ENCODE results near the gene ZIM2. TPM values are rescaled to one million over a fixed set of nuclear protein-coding genes. Genes with fewer than 3 reads are reported as not detected.
"Not testable (repeated sequence)": the region's sequence is repeated elsewhere in the genome, so short reads cannot be mapped to it uniquely, and the experiment has no call there.

Gene ZIM2
- not detected for total RNA-seq
- long read RNA-seq, result 0 reads

DNA sequence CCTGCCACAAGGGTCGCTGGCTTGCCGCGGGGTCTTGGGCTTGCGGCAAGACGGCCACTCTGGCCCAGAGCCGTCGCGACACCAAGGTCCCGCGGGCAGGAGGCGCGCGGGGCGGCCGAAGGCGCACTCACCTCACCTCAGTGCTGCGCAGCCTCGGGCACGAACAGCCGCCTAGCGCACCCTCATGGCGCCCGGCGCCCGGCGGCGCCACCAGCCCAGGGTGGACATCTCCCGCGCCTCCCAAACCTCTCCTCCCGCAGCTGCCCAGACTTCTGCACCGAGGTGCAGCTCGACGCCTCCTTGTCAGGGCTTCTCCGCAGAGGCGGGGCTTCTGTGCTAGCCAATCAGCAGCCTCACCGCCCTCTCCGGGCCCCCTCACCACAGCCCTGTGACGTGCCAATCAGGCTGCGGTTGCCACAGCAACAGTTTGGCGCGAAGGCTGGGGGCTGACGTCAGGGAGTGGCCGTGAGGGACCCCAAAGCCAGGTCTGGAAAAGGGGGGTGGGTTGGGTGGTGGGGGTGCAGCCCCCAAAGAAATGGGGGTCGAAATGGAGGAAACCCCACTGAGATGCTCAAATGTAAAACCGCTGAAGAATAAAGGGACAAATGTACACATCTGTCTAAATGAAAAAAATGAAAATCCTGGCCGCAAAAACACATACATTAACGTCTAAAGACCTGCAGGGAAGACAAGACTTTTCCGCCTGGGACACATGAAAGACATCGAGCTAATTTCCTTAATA is at the start of gene ZIM2, which contains the start of gene PEG3:
Gene ZIM2, minus strand, starts transcription at position 276 of the 742 bp plus-strand sequence. CDS start 16,449 bp downstream, outside the sequence.
Gene PEG3, minus strand, starts transcription at position 276 of the 742 bp plus-strand sequence. CDS start 16,071 bp downstream, outside the sequence.
- ATAC-seq, result peak; percentile 23
- intact Hi-C loops (cut with micrococcal nuclease), result no loop called here
- DNase-seq, result peak; percentile 83

DNA sequence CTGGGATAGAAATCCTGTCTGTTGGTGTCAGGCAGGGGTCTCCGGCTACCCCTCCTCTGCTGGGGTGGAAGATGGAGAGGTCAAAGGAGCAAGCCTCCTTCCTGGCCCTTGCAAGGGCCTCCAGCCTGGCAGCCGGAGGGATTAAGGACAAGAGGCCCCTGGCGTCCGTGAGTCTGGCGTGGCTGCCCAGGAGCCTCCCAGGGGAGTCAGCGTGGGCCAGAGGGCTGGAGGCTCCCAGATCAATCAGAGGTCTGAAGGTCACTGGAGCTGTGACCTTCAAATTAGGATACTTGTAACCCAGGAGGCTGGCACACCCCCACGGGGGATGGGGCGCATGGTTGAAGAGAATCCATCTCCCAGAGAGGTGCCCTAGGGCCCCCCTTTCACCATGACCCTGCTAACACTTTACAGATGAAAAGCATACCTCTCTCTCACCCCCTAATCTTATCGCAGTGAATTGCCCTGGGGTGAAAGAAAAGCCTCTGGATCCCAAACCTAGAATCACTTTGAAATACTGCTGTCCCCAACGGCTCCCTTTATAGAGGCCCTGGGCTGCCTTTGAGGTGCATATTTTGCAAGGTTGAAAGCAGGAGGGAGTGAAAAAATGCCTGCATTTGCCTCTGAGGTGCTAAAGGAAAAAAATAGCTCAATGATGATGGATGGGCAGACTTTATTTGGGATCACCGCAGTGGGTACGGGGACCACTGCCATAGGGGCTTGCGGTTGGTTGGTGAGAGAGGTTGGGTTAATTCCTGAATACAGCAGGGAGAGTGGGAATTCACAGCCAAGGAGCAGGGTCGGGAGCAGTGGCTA is 44.9 kb upstream of the ZIM2 start:
- intact Hi-C loops (cut with micrococcal nuclease), result no loop called here

DNA sequence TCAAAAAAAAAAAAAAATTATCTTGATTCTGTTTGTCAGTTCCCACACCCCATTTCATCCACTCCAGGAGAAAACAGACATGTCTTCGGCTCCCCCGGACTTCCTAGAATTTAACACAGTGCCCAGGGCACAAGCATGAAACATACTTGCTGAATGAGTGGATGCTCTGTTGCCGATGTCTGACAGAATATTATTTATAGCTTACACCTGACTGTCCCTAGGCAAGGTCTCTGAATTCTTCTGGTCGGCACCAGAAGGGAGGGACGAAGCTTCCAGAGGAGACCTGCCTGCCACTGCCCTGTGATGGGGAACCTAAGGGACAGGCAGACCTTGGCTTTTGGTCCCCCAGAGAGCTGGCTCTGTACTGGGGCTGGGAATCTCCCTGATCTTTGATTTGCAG is 43.9 kb upstream of the ZIM2 start:
- no peak for ATAC-seq
- intact Hi-C loops (cut with micrococcal nuclease), result no loop called here

More for the DNA sequence above, 44.9 kb upstream of the ZIM2 start:
- no peak for ATAC-seq
- no peak for DNase-seq

DNA sequence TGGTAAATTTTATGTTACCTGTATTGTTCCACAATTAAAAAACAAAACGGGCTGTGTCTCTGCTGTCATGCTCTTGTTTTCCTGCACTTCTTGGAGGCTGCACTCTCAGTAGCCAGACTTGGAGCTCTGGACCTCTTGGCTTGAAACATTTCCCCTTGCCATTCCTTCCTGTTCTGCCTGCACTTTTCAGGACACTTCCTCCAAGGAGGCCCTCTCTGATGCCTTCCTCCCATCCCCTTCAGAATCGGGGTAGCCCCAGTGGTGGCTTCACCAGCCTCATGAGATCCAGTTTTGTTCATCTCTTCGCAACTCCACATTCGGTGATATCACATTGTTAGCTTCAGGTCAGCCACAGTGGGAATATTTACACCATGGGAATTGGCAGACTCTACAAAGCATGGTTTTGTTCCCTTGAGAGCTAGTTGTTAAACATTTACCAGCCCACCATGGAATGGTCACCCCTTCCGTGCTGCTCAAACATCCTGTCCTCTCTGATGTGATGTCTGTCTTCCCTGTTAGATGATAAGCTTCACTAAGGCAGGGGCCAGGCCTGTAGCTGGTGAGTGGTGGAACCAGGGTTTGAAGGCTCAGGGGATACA is 40.2 kb upstream of the ZIM2 start:
- DNase-seq (no peak), ATAC-seq (no peak)
- intact Hi-C loops (cut with micrococcal nuclease), result no loop called here

More for the DNA sequence above, 43.9 kb upstream of the ZIM2 start:
- no peak for DNase-seq

DNA sequence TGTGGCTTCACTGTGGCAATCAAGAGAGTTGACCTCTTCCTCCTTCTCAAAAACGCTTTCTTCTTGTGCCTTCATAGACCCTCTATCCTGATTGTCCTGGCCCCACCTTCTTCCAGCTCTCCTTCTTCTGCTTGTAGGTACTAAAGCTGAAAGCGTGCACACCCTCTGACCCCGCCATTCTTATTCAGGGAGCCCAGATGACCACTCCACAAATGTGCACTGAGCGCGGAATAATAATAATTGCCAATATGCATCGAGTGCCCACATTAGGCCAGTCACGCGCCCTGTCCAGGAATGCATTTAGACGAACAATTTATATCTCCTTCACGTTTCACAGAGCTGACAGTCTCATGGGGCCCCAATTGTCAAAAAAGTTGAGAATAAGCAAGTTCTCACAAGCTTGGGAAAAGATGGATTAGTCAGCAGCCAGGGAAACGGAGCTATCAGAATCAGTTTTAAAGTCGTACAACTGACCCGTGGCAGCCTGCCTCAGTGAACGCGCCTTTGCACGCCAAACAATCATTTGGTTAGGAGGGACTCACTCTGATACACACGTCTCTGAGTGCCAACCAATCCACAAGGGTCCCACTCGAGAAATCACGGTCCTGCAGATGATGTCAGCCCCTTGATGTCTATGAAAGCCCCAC is 36.7 kb upstream of the ZIM2 start:
- intact Hi-C loops (cut with micrococcal nuclease), result no loop called here
- DNase-seq, result no peak

DNA sequence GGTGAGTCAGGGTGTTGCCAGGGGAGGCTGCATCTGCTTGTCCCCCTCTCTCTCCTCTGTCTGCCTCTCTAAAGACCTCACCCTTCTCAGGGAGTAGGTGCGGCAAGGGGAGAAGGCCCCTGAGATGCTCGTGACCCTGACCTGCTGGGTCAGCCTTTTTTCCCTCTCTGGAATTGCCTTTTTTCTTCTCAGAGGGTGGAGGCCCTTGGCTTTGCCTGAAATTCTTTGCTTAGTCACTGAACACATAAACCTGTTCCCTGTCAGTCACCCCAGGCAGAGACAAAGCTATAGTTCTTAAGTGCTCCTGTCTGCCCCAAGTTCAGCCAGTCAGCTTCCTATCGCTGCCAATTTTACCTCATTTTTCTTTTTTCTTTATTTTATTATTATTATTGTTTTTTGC is 35.2 kb upstream of the ZIM2 start:
- ATAC-seq, result no peak
- intact Hi-C loops (cut with micrococcal nuclease), result no loop called here
- DNase-seq, result no peak

More for the DNA sequence above, 36.7 kb upstream of the ZIM2 start:
- ATAC-seq, result no peak

DNA sequence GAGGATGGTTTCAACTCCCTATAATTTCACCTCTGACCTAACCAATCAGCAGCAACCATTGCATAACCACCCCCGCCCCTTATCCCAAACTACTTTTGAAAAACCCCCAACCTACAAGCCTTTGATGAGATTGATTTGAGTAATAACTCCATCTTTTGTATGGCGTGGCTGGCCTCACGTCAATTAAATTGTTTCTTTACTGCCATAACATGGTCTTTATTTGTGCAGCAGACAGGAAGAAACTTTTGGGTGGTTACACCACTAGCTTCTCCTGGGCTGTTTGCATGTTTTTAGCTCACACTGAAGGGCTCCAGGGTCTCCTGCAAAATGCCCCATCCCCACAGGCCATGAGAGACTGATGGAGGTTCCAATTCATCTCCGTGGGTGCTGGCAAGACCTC is 34.0 kb upstream of the ZIM2 start:
- ATAC-seq (no peak), DNase-seq (no peak)
- intact Hi-C loops (cut with micrococcal nuclease), result no loop called here

DNA sequence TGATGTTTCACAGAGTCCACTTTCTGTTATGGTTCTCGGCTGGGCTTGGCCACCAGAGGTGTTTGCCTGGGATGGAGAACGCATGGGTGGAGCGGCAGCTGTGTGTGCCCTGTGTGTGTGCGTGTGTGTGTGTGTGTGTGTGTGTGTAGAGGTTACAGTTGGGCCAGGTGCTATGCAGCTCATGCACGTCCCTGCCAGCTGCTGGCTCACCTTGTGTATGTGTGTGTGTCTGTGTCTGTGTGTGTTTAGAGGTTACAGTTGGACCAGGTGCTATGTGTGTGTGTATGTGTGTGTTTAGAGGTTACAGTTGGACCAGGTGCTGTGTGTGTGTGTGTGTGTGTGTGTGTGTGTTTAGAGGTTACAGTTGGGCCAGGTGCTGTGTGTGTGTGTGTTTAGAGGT is 33.0 kb upstream of the ZIM2 start:
- intact Hi-C loops (cut with micrococcal nuclease), result no loop called here
- no peak for ATAC-seq

DNA sequence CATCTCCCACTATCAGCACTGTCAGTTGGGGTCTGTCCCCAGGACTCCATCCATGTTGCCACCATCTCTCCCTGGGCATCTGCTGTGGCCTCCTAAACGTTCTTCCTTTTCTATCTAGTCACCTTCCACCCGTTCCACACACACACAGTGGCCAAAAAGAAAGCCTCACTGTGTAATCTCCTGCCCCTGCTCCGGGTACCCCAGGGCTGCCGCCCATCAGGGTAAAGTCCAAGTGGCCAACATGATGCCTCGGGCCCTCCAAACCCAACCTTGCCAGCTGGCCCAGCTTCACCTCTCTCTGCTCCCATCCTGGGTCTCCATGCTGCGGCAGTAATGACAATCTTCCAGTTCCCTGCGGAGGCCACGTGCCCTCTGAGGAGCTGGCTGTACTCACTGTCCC is 29.4 kb upstream of the ZIM2 start:
- ATAC-seq (no peak), DNase-seq (no peak)
- intact Hi-C loops (cut with micrococcal nuclease), result no loop called here

More for the DNA sequence above, 33.0 kb upstream of the ZIM2 start:
- DNase-seq, result no peak

DNA sequence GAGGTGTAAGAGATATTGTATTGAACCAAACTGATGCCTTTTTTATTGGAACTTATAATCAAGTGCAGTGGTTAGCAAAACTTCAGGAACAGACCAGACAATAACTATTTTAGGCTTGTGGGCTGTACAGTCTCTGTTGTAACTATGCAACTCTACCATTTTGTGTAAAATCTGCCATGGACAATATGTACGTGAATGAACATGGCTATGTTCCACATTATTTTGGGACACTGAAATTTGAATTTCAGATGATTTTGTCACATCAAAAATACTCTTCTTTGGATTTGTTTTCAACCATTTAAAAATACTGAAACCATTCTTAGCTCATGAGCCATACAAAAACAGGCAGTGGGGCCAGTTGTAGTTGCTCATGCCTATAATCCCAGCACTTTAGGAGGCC is 27.9 kb upstream of the ZIM2 start:
- intact Hi-C loops (cut with micrococcal nuclease), result no loop called here
- DNase-seq (no peak), ATAC-seq (no peak)

DNA sequence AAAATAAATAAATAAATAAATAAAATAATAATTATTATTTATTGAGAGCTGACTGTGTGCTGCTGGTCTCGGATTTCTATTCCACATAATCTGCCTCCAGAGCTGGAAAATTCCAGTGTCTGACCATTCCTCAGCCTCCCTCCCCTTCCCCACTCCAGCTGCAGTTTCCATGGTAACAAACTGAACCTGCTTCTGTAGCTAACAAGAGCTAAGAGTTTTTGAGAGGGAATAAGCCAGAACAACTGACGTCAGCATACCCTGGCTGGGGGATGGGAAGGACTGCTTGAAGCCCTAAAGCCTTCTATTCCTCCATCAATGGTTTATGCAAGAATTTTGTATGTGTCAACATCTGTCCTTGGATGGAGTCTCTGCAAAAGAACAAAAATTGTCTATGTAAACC is 26.0 kb upstream of the ZIM2 start:
- no peak for ATAC-seq
- intact Hi-C loops (cut with micrococcal nuclease), result no loop called here

DNA sequence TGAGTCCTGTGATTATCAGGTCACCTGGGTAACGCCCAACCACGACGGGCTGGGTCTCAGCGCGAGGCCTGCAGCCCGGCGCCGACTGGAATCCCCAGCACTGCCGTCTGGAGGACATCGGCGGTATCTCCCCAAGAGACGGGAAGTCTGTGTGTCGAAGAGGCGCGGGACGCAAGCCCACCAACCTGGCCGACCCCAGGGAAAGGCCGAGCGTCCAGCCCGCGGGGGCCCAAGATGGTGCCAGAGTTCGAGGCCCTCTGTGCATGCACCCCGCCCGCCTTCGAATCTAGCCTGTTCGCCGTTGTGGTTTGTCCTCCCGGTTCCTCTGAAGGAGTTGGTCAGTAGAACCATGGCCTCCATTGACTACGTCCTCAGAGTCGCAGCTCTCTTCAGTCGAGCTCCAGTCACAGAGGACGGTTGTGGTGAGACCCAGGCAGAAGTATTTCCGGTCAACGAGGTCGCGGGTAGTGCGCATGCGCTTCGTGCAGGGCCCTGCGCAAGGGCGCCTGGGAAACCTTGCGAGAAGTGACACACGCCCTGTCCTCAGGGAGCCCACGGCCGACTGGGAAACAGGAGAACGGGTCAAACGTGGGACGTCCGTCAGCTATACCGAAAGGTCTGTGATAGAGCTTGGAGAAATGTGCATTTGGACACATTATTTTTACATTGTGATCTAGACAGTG is 24.1 kb upstream of the ZIM2 start:
- ATAC-seq (no peak), DNase-seq (no peak)
- intact Hi-C loops (cut with micrococcal nuclease), result no loop called here

More for the DNA sequence above, 26.0 kb upstream of the ZIM2 start:
- DNase-seq, result no peak

DNA sequence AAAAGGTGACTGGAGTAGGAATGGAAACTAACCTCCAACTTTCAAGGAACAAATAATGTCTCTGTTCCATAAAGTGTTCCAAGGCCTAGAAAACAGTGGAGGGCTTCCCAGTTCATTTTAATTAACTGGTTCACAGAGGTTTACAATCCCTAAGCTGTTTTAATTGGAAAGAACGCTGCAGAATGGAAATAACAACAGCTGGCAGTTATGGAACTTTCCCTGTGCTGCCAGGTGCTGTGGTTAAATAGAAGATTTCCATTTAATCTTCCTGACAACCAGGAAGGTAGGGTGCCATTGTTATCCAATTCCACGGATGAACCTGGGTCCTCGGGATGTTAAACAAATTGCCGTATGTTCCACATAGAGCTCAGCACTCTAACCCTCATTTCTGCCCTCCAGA is 22.2 kb upstream of the ZIM2 start:
- intact Hi-C loops (cut with micrococcal nuclease), result no loop called here

DNA sequence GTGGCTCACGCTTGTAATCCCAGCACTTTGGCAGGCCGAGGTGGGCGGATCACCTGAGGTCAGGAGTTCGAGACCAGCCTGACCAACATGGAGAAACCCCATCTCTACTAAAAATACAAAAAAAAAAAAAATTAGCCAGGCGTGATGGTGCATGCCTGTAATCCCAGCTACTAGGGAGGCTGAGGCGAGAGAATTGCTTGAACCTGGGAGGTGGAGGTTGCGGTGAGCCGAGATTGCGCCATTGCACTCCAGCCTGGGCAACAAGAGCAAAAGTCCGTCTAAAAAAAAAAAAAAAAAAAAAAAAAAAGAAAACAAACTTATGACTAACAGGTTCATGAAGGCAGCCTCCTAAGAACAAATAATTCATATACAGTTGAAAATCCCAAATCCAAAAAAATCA is 19.9 kb upstream of the ZIM2 start:
- DNase-seq; ATAC-seq; intact Hi-C loops (cut with micrococcal nuclease): not testable (repeated sequence)

More for the DNA sequence above, 22.2 kb upstream of the ZIM2 start:
- ATAC-seq (no peak), DNase-seq (no peak)

DNA sequence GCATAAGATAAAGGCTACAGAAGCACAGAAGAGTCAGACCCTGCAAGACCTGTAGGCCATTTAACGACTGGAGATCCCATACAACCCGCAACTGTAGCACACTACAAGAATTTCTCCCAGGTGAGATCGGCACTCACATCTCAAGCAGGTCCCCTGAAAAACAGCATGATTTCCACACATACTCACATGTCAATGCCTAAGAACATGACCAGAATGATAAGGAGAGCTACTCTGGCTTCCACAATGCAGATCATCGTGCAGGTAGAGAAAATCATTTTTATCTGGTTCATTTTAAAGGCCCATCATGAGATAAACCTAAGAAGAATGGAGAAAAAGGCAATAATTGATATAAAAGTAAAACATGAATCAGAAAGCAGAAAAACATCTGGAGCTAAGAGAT is 17.5 kb upstream of the ZIM2 start:
- intact Hi-C loops (cut with micrococcal nuclease), result no loop called here
- ATAC-seq (no peak), DNase-seq (no peak)

DNA sequence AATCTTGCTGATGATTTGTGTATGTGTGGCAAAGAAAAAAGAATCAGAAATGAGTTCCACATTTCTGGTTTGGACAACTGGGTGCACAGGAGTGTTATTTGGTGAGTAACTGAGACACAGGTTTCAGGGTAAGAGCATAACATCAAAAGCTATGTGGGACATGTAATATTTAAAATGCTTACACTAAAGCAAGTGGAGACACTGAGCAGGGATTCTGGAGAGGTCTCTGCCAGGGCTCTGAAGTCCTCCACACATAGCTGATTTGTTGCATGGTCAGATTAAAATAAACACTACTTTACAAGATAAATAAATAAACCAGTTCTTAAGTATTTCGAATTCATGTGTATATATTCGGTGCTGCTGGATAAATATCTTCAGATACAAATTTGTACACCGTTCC is 16.3 kb upstream of the ZIM2 start:
- DNase-seq (no peak), ATAC-seq (no peak)
- intact Hi-C loops (cut with micrococcal nuclease), result no loop called here

DNA sequence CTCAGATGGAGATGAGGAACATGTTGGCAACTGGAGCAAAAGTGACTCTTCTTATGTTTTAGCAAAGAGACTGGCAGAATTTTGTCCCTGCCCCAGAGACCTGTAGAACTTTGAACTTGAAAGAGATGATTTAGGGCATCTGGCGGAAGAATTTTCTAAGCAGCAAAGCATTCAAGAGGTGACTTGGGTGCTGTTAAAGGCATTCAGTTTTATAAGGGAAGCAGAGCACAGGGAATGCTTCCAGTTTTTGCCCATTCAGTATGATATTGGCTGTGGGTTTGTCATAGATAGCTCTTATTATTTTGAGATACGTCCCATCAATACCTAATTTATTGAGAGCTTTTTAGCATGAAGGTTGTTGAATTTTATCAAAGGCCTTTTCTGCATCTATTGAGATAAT is 11.8 kb upstream of the ZIM2 start:
- intact Hi-C loops (cut with micrococcal nuclease); DNase-seq; ATAC-seq: not testable (repeated sequence)

DNA sequence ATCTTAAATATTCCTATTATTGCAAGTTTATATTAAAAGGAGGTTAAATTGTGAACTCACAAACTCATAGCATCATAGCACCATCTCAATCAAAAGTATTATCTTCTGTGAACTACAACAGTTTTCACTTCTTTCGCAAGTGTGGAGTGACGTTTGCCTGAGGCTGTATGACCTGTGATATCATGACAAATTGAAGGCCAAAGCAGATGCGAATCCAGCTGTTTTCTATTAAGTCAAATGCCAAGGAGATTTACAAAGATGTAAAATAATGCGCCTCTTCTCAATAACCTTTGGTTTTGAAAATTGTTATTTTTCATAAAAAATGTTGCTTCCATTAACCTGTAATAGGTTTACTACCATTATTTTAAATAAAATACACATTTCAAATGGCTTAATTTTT is 7.6 kb upstream of the ZIM2 start:
- intact Hi-C loops (cut with micrococcal nuclease), result no loop called here
- ATAC-seq (no peak), DNase-seq (no peak)

DNA sequence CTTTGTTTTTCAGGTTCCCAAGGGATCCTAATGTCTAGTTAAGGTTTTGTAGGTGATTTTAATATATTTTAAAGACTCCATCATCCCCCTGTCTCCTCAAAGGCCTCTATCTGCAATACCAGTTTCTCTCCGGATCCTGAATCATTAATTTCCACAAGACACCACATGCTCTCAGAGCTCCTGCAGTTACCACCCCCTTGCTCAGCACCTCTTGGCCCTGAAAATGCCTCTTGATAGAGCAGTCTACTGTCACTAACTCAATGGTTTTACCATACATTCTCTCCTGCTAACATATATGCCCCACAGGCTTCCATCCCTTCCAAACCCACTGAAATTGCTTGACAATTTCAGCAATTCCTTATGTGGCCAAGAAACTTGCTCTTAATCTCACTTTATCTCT is 1.9 kb upstream of the ZIM2 start:
- intact Hi-C loops (cut with micrococcal nuclease), result no loop called here
- DNase-seq (no peak), ATAC-seq (no peak)
